Measurements from ENCODE around the gene FCSK.

FCSK gene

GRCh38 chr16:70455910-70456309, 1.5 kb downstream of the FCSK start:
- DNase-seq (ENCODE audit: low read depth in 2 of 2), result no peak

DNA sequence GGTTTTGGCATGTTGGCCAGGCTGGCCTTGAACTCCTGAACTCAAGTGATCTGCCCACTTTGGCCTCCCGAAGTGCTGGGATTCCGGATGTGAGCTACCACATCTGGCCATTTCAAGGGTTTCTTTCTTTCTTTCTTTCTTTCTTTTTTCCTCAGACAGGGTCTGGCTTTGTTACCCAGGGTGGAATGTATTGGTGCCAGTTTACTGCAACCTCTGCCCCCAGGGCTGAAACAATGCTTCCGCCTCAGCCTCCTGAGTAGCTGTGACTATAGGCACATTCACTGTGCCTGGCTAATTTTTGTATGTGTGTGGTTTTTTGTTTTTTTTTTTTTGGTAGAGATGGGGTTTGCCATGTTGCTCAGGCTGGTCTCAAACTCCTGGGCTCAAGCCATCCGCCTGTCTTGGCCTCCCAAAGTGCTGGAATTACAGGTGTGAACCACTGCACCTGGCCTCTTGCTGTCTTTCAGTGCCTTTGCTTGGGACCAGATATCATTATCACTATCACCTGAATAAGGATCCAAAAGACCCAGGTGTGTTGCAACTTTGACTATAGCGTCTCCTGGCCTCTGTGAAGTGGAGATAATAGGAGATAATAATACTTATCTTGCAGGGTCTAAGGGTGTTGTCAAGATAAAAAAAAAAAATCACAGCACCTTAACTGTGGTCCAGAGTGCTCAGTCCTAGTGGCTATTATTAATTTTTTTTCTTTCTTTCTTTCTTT, 3.2 kb downstream of the FCSK start:
- no peak for DNase-seq (ENCODE audit: low read depth in 2 of 2)

GRCh38 chr16:70460737-70461261, 6.4 kb downstream of the FCSK start:
- no peak for DNase-seq (ENCODE audit: low read depth in 2 of 2)

- DNase-seq (ENCODE audit: low read depth in 2 of 2), result no peak
These were observed 8.8 kb downstream of the FCSK start for GRCh38 chr16:70463235-70463634.

GRCh38 chr16:70465999-70466804, 11.8 kb downstream of the FCSK start:
- no peak for DNase-seq (ENCODE audit: low read depth in 2 of 2)

DNA sequence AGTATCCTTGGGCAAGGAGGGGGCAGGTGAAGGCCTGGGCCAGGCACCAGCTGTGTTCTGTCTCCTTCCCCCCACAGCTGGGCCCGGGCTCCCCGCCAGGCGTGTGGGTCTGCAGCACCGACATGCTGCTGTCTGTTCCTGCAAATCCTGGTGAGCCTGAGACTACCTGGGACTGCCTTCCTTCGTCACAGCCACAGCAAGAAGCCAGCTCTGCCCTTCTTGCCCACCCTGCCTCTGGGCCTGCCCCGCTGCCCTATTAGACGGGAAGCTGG, 12.3 kb downstream of the FCSK start:
- no peak for DNase-seq (ENCODE audit: low read depth in 2 of 2)

GRCh38 chr16:70467113-70467512, 12.7 kb downstream of the FCSK start:
- DNase-seq (ENCODE audit: low read depth in 2 of 2), result no peak

- no peak for DNase-seq (ENCODE audit: low read depth in 2 of 2)
These were observed 13.2 kb downstream of the FCSK start for GRCh38 chr16:70467608-70468007.

DNA sequence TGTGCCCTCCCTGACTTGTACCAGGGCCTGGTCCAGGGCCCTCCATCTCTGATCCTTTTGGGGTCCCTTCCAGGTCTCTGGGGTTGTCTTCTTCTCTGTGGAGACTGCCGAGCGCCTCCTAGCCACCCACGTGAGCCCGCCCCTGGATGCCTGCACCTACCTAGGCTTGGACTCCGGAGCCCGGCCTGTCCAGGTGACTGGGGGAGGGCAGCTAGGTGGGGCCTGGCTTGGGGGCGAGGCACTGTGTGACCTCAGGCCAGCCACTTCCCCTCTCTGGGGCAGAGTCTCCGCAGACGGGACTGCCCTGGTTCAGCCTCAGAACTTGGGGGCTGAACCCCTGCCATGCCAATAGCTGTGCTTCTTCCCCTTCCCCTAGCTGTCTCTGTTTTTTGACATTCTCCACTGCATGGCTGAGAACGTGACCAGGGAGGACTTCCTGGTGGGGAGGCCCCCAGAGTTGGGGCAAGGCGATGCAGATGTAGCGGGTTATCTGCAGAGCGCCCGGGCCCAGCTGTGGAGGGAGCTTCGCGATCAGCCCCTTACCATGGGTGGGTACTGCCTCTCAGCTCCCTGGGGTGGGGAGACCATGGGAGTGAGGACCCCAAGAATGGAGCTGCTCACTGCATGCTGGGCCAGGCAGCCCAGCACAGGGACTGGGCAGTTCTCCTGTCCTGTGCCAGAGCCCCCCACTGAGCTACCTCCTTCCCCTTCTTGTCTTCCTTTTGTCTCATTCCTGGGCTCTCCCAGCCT, 14.6 kb downstream of the FCSK start:
- no peak for DNase-seq (ENCODE audit: low read depth in 2 of 2)

GRCh38 chr16:70470141-70470926, 15.9 kb downstream of the FCSK start:
- no peak for DNase-seq (ENCODE audit: low read depth in 2 of 2)

DNA sequence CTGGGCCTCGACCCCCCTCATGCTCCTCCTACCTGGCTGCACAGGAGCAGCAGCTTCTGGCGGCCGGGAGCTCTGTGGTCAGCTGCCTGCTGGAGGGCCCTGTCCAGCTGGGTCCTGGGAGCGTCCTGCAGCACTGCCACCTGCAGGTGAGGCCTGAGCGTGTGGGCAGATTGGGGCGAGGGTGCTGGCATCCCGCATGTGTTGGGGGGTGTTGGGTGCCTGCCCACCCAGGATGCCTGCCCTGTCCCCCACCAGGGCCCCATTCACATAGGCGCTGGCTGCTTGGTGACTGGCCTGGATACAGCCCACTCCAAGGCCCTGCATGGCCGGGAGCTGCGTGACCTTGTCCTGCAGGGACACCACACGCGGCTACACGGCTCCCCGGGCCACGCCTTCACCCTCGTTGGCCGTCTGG, 16.5 kb downstream of the FCSK start:
- DNase-seq (ENCODE audit: low read depth in 2 of 2), result no peak

GRCh38 chr16:70472786-70473433, 18.5 kb downstream of the FCSK start:
- DNase-seq (ENCODE audit: low read depth in 2 of 2), result no peak

DNA sequence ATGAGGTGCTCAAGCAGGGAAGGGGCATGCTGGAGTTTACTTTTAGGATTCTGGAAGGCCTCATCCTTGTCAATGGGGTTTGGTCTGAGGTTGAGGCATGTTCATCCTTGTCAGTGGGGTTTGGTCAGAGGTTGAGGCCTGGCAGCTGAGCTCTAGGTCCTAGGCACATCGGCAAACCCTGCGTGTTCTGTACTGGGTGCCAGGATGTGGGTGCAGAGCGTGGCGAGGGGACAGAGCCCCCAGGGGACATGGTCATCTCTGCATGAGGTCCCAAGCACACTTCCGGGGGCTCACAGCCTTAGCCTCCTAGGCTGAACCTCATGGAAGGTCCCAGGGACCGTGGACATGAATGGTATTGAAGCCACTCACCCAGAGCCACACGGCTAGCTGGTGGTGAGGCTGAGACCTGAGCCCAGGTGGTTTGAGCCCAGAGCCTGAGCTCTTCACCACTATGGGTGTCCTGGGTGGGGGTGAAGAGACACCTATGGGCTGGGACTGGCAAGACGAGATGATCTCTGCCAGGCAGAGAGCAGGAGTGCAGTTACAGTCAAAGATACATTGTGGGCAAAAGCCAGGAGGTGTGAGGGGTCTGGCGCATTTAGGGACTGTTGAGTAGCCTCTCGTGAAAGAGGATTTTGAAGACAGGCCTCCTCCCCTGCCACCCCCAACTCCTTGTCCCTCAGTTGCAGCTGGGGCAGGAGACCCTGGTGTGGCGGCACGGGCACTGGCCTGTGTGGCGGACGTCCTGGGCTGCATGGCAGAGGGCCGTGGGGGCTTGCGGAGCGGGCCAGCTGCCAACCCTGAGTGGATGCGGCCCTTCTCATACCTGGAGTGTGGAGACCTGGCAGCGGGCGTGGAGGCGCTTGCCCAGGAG, 19.3 kb downstream of the FCSK start:
- DNase-seq (ENCODE audit: low read depth in 2 of 2), result no peak

DNA sequence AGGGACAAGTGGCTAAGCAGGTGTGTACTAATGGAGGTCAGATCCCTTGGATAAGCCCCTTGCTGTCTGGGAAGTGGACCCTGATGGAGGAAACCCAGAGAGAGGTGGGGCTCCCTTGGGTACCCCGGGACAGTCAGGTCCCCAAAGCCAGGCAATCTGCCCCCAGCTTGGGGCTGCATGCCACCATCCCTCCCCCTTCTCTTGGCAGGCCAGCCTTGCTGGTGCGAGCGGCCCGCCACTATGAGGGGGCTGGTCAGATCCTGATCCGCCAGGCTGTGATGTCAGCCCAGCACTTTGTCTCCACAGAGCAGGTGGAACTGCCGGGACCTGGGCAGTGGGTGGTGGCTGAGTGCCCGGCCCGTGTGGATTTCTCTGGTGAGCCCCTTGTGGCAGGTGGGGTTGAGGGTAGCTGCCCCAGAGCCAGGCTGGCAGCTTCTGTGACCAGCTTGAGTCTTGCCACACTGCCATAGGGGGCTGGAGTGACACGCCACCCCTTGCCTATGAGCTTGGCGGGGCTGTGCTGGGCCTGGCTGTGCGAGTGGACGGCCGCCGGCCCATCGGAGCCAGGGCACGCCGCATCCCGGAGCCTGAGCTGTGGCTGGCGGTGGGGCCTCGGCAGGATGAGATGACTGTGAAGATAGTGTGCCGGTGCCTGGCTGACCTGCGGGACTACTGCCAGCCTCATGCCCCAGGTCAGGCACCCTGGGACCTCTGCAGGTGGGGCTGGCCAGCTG, 20.1 kb downstream of the FCSK start:
- DNase-seq (ENCODE audit: low read depth in 2 of 2), result no peak

- DNase-seq (ENCODE audit: low read depth in 2 of 2), result no peak
These were observed 20.9 kb downstream of the FCSK start for GRCh38 chr16:70475054-70475871.

DNA sequence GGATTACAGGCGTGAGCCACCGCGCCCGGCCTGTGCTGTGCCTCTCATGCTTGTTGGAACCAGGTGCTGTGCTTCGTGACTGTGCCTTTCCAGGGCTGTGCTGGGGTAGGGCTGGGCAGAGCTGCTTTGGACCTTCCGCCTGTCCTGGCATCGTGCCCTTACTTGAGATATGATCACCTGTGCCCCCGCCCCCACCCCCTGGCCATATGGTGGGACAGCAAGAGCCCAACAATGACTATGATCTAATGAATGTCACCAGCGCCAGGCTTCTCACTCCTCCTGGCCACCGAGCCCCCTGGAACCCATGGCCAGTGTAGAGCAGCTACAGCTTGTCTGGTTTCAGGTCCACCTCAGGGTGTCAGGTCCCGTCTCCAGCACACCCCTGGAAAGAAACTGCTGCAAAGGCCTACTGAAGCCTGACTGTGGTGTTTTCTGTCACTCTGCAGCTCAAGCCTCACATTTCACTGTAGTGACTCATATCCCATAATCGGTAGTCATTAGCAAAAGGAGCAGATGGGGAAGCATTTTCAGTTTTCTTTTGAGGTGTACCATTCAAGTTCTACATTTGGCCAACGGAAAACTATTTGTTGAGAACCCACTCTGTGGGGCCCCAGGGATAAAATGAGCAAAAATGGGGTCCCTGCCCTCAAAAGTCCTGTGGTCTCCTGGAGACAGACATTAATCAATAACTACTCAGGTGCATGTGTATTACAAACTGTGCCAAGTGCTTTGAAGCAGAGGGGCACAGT, 22.1 kb downstream of the FCSK start:
- DNase-seq (ENCODE audit: low read depth in 2 of 2), result no peak

GRCh38 chr16:70478169-70478568, 23.8 kb downstream of the FCSK start:
- no peak for DNase-seq (ENCODE audit: low read depth in 2 of 2)

DNA sequence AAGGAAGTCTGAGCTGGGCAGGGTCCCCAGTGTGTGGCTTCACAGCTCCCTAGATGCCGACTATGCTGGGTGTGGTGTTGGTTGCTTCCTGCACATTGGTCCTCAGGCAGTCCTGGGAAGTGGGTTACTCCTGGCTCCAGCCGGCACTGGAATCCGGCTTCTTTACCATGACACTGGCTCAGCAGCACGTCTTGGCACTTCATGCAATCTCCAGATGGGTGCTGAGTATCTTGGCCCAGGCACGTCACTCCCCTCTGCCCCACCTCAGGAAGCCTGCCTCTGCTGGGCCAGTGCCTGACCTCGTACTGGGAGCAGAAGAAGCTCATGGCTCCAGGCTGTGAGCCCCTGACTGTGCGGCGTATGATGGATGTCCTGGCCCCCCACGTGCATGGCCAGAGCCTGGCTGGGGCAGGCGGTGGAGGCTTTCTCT, 24.5 kb downstream of the FCSK start:
- no peak for DNase-seq (ENCODE audit: low read depth in 2 of 2)

Measured in stimulated activated CD8-positive, alpha-beta memory T cell treated with anti-CD3 and anti-CD28 coated beads, Interleukin-7, amount 100 ng/mL, for 4 hours (primary cell).